ENCODE measurements around the gene KHDRBS2.

KHDRBS2 gene

GRCh38 chr6:61869632-61870400, 416.2 kb downstream of the KHDRBS2 start:
- Histone ChIP-seq H3K36me3 (ENCODE audit: control insufficient read depth, insufficient read depth, low read length) (no peaks in the 10 kb centered on the region), H3K9ac (ENCODE audit: low read length) (no peak overlapping the region), H3K4me1 (ENCODE audit: control insufficient read depth, insufficient read depth, low read length) (no peaks in the 10 kb centered on the region), H3K4me3 (ENCODE audit: low read depth, low read length) (no peak overlapping the region), H3K27me3 (ENCODE audit: control insufficient read depth, insufficient read depth, low read length) (no peaks in the 10 kb centered on the region), H3K27ac (ENCODE audit: low read depth, low read length) (no peak overlapping the region), H3K9me3 (ENCODE audit: control insufficient read depth, insufficient read depth, low read depth, low read length) (no peaks in the 10 kb centered on the region)

GRCh38 chr6:61868507-61869080, 417.4 kb downstream of the KHDRBS2 start:
- Histone ChIP-seq H3K9me3 (ENCODE audit: control insufficient read depth, insufficient read depth, low read depth, low read length) (no peaks in the 10 kb centered on the region), H3K4me3 (ENCODE audit: low read depth, low read length) (no peak overlapping the region), H3K9ac (ENCODE audit: low read length) (no peak overlapping the region), H3K27me3 (ENCODE audit: control insufficient read depth, insufficient read depth, low read length) (no peaks in the 10 kb centered on the region), H3K27ac (ENCODE audit: low read depth, low read length) (no peak overlapping the region), H3K36me3 (ENCODE audit: control insufficient read depth, insufficient read depth, low read length) (no peaks in the 10 kb centered on the region), H3K4me1 (ENCODE audit: control insufficient read depth, insufficient read depth, low read length) (no peaks in the 10 kb centered on the region)

DNA sequence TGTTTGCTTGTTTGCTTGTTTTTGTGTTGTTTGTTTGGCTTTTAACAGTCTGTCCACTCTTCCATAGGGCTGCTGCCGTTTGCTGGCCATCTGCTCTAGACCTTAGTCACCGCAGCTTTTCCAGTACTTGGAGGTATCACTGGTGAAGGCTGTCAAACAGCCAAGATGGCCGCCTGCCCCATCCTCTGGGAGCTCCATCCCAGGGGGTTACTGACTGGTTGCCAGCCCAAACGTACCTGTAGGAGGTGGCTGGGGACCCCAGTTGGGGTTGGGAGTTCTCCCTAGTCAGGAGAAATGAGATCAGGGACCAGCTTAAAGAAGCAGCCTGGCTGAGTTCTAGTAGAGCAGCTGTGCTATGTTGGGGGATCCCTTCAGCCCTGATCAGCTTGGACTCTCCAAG, 418.4 kb downstream of the KHDRBS2 start:
- no peaks in the 10 kb centered on the region for H3K9me3 ChIP-seq (ENCODE audit: control insufficient read depth, insufficient read depth, low read depth, low read length)
- no peaks in the 10 kb centered on the region for H3K27me3 ChIP-seq (ENCODE audit: control insufficient read depth, insufficient read depth, low read length)
- H3K9ac ChIP-seq (ENCODE audit: low read length): no peak overlapping the region
- no peaks in the 10 kb centered on the region for H3K4me1 ChIP-seq (ENCODE audit: control insufficient read depth, insufficient read depth, low read length)
- H3K27ac ChIP-seq (ENCODE audit: low read depth, low read length): no peak overlapping the region
- no peaks in the 10 kb centered on the region for H3K36me3 ChIP-seq (ENCODE audit: control insufficient read depth, insufficient read depth, low read length)
- H3K4me3 ChIP-seq (ENCODE audit: low read depth, low read length): no peak overlapping the region

DNA sequence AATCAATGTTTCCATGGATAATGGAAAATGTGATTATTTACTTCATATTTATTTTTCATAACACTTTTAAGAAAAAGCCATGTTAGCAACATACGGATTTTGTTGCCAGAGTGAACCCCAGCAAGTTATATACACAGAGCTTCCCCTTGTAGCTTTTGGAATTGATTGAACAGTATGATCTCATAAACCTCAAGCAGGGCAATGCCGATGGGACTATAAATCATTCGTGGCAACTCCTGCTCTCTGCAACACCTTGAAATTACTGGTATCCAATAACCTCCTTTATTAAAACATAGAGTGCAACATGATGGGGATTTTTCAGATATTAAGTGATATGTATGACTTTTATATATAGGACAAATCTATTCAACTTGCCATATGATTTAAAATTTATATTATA, 428.5 kb downstream of the KHDRBS2 start:
- no peak overlapping the region for H3K4me3 ChIP-seq (ENCODE audit: low read depth, low read length)
- H3K9ac ChIP-seq (ENCODE audit: low read length): no peak overlapping the region
- H3K4me1 ChIP-seq (ENCODE audit: control insufficient read depth, insufficient read depth, low read length): no peaks in the 10 kb centered on the region
- H3K36me3 ChIP-seq (ENCODE audit: control insufficient read depth, insufficient read depth, low read length): no peaks in the 10 kb centered on the region
- H3K9me3 ChIP-seq (ENCODE audit: control insufficient read depth, insufficient read depth, low read depth, low read length): 0 out of 2 replicates have a peak, but pooled peaks cover 2% of the 10 kb centered on the region
- H3K27me3 ChIP-seq (ENCODE audit: control insufficient read depth, insufficient read depth, low read length): no peaks in the 10 kb centered on the region
- H3K27ac ChIP-seq (ENCODE audit: low read depth, low read length): no peak overlapping the region

GRCh38 chr6:61841958-61842357, 444.1 kb downstream of the KHDRBS2 start:
- Histone ChIP-seq H3K27me3 (ENCODE audit: control insufficient read depth, insufficient read depth, low read length) (no peaks in the 10 kb centered on the region), H3K4me1 (ENCODE audit: control insufficient read depth, insufficient read depth, low read length) (no peaks in the 10 kb centered on the region), H3K9me3 (ENCODE audit: control insufficient read depth, insufficient read depth, low read depth, low read length) (no peaks in the 10 kb centered on the region), H3K36me3 (ENCODE audit: control insufficient read depth, insufficient read depth, low read length) (no peaks in the 10 kb centered on the region), H3K9ac (ENCODE audit: low read length) (no peak overlapping the region), H3K27ac (ENCODE audit: low read depth, low read length) (no peak overlapping the region), H3K4me3 (ENCODE audit: low read depth, low read length) (no peak overlapping the region)

DNA sequence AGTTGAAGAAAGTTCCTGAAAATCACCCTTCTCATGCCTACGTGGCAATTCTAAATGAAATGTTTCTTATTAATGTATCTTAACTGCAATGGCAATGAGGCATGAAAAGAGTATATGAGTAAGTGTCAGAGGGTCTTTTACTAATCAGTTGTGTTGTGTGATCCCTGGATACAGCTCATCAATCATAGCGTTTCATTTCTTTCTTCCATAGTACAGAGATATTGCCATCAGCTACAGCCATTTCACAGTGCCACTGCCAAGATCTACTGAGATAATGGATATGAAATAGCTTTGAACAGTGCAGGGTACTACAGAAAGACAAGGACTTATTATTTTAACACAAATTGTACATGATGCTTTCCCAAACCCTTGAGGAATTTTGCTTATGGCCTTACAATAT, 450.8 kb downstream of the KHDRBS2 start:
- Histone ChIP-seq H3K9ac (ENCODE audit: low read length) (no peak overlapping the region), H3K36me3 (ENCODE audit: control insufficient read depth, insufficient read depth, low read length) (no peaks in the 10 kb centered on the region), H3K27me3 (ENCODE audit: control insufficient read depth, insufficient read depth, low read length) (no peaks in the 10 kb centered on the region), H3K27ac (ENCODE audit: low read depth, low read length) (no peak overlapping the region), H3K9me3 (ENCODE audit: control insufficient read depth, insufficient read depth, low read depth, low read length) (no peaks in the 10 kb centered on the region), H3K4me3 (ENCODE audit: low read depth, low read length) (no peak overlapping the region), H3K4me1 (ENCODE audit: control insufficient read depth, insufficient read depth, low read length) (peaks cover 7% of the 10 kb centered on the region; the same call in 1 of the 2 replicates)

GRCh38 chr6:61833176-61833755, 452.8 kb downstream of the KHDRBS2 start:
- Histone ChIP-seq H3K36me3 (ENCODE audit: control insufficient read depth, insufficient read depth, low read length) (no peaks in the 10 kb centered on the region), H3K9ac (ENCODE audit: low read length) (no peak overlapping the region), H3K27me3 (ENCODE audit: control insufficient read depth, insufficient read depth, low read length) (no peaks in the 10 kb centered on the region), H3K27ac (ENCODE audit: low read depth, low read length) (no peak overlapping the region), H3K4me3 (ENCODE audit: low read depth, low read length) (no peak overlapping the region), H3K9me3 (ENCODE audit: control insufficient read depth, insufficient read depth, low read depth, low read length) (no peaks in the 10 kb centered on the region), H3K4me1 (ENCODE audit: control insufficient read depth, insufficient read depth, low read length) (peaks cover 7% of the 10 kb centered on the region; the same call in 1 of the 2 replicates)

- H3K4me1 ChIP-seq (ENCODE audit: control insufficient read depth, insufficient read depth, low read length): no peaks in the 10 kb centered on the region
- H3K9ac ChIP-seq (ENCODE audit: low read length): no peak overlapping the region
- H3K27me3 ChIP-seq (ENCODE audit: control insufficient read depth, insufficient read depth, low read length): no peaks in the 10 kb centered on the region
- no peak overlapping the region for H3K4me3 ChIP-seq (ENCODE audit: low read depth, low read length)
- H3K9me3 ChIP-seq (ENCODE audit: control insufficient read depth, insufficient read depth, low read depth, low read length): no peaks in the 10 kb centered on the region
- no peaks in the 10 kb centered on the region for H3K36me3 ChIP-seq (ENCODE audit: control insufficient read depth, insufficient read depth, low read length)
- no peak overlapping the region for H3K27ac ChIP-seq (ENCODE audit: low read depth, low read length)
Observed at GRCh38 chr6:61817716-61818115, 468.3 kb downstream of the KHDRBS2 start.

- H3K27ac ChIP-seq (ENCODE audit: low read depth, low read length): no peak overlapping the region
- no peaks in the 10 kb centered on the region for H3K27me3 ChIP-seq (ENCODE audit: control insufficient read depth, insufficient read depth, low read length)
- H3K9me3 ChIP-seq (ENCODE audit: control insufficient read depth, insufficient read depth, low read depth, low read length): peaks cover 4% of the 10 kb centered on the region; the same call in 1 of the 2 replicates
- no peaks in the 10 kb centered on the region for H3K36me3 ChIP-seq (ENCODE audit: control insufficient read depth, insufficient read depth, low read length)
- no peaks in the 10 kb centered on the region for H3K4me1 ChIP-seq (ENCODE audit: control insufficient read depth, insufficient read depth, low read length)
- no peak overlapping the region for H3K4me3 ChIP-seq (ENCODE audit: low read depth, low read length)
- H3K9ac ChIP-seq (ENCODE audit: low read length): no peak overlapping the region
Observed at GRCh38 chr6:61810047-61810446, 476.0 kb downstream of the KHDRBS2 start.

DNA sequence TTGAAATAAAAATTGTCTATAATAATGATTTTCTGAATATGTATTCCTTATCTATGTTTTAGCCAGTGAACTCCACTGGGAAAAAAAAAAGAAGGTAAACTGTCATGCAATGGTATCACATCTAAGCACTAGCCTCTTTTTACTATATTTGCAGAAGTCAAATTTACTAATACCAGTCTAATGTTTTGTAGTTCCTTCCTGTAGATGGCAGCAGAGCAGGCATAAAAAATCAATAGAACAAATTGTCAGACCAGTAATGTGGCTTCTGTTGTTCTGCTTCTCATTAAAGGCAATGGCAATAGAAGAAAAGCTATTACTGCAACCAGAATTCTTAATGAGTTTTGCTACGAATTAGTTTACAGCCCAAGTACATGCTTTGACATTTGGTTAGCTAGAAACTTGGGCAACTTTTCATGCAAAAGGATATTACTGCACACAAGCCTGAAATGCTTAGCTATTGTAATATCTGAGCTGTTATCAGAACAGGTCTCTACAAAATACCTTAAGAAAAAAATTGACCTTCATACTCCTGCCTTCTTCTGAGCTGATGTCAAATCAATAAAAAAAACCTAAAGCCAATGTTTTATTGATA, 476.9 kb downstream of the KHDRBS2 start:
- Histone ChIP-seq H3K36me3 (ENCODE audit: control insufficient read depth, insufficient read depth, low read length) (no peaks in the 10 kb centered on the region), H3K27me3 (ENCODE audit: control insufficient read depth, insufficient read depth, low read length) (no peaks in the 10 kb centered on the region), H3K4me1 (ENCODE audit: control insufficient read depth, insufficient read depth, low read length) (no peaks in the 10 kb centered on the region)

DNA sequence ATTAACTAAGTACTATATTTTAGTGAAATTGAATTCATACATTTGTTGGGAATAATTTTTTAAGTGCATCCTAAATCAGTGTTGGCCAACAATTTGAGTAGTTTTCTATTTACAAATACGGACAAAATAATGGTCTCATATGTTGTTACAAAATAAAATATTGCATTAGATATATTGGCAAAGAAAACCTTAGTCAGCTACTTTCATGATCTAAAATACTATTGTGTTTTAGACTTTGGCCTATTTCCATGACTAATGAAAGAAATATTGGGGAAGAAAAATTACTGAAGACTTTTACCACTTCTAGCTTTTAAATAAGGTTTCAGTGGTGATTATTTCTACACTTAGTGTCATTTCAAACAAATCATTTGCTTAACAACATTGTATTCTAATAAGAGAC, 498.0 kb downstream of the KHDRBS2 start:
- H3K4me3 ChIP-seq (ENCODE audit: low read depth, low read length): no peak overlapping the region
- H3K9me3 ChIP-seq (ENCODE audit: control insufficient read depth, insufficient read depth, low read depth, low read length): no peaks in the 10 kb centered on the region
- no peaks in the 10 kb centered on the region for H3K36me3 ChIP-seq (ENCODE audit: control insufficient read depth, insufficient read depth, low read length)
- H3K27ac ChIP-seq (ENCODE audit: low read depth, low read length): no peak overlapping the region
- H3K4me1 ChIP-seq (ENCODE audit: control insufficient read depth, insufficient read depth, low read length): no peaks in the 10 kb centered on the region
- H3K27me3 ChIP-seq (ENCODE audit: control insufficient read depth, insufficient read depth, low read length): no peaks in the 10 kb centered on the region
- no peak overlapping the region for H3K9ac ChIP-seq (ENCODE audit: low read length)

More for the DNA sequence above, 476.9 kb downstream of the KHDRBS2 start:
- Histone ChIP-seq H3K9me3 (ENCODE audit: control insufficient read depth, insufficient read depth, low read depth, low read length) (peaks cover 4% of the 10 kb centered on the region; the same call in 1 of the 2 replicates), H3K4me3 (ENCODE audit: low read depth, low read length) (no peak overlapping the region), H3K27ac (ENCODE audit: low read depth, low read length) (no peak overlapping the region), H3K9ac (ENCODE audit: low read length) (no peak overlapping the region)

Data from HUES6 (cell line).